GM12878 (cell line): ENCODE measurements around the gene C11orf91. TPM values are rescaled to one million over a fixed set of nuclear protein-coding genes. Genes with fewer than 3 reads are reported as not detected.

ENCODE experiments used
- ATAC-seq: fragments of 200-7000 bp; cut with Tn5 transposase; 3 replicates; pipeline ENCODE4 v1.9.1; 2020; ENCODE audit warnings: mild to moderate bottlenecking, moderate library complexity
- BruUV-seq: library from RNA; stranded (reverse); fragments of 400-500 nt; replicated peaks from 2 replicates; lab custom pipeline; 2021; lab: Mats Ljungman, UMichigan
- CTCF ChIA-PET: fragments of 300-600 bp; sonication (Branson Sonifier 250); formaldehyde crosslinking; extraction: SDS; loops from one replicate; lab custom pipeline; 2021; ENCODE audit warnings: inconsistent platforms; lab: Yijun Ruan, JAX
- POLR2A ChIA-PET: fragments of 350-600 bp; formaldehyde crosslinking; extraction: SDS; loops from one replicate; lab custom pipeline; 2021; ENCODE audit warnings: inconsistent platforms; lab: Charles Lee
- RAD21 ChIA-PET: fragments of 300-600 bp; sonication (Branson Sonifier 250); formaldehyde crosslinking; loops from one replicate; lab custom pipeline; 2023; ENCODE audit warnings: antibody characterized with exemption; ENCODE audit not compliant: unreplicated experiment; lab: Charles Lee
- SMC1A ChIA-PET: fragments of 300-600 bp; sonication (Branson Sonifier 250); formaldehyde crosslinking; loops from one replicate; lab custom pipeline; 2023; ENCODE audit not compliant: unreplicated experiment, uncharacterized antibody; lab: Charles Lee
- DNase-seq: peaks from one replicate; pipeline ENCODE4 v3.0.0-alpha.2; 2011; ENCODE audit warnings: low read depth, low spot score
- FAIRE-seq: peaks from 3 replicates; lab custom pipeline; 2011; peaks lifted over from hg19 to GRCh38; lab: Jason Lieb, UNC
- H2AFZ ChIP-seq: 2 replicates; pipeline ENCODE4 v1.6.0; 2011; ENCODE audit warnings: low read depth, low read length, control low read depth; ENCODE audit not compliant: control insufficient read depth
- H3K27ac ChIP-seq: 2 replicates; pipeline ENCODE4 v1.5.1; 2011; ENCODE audit warnings: control low read depth; ENCODE audit not compliant: control insufficient read depth, insufficient read depth
- H3K27me3 ChIP-seq, 2 experiments: replicated peaks in 1 of 2; 2 replicates each; pipeline versions ENCODE4 v1.6.0 to v1.6.1; 2011; ENCODE audit warnings: low read length in 1 of 2; ENCODE audit not compliant: control insufficient read depth in 2 of 2, insufficient read depth in 2 of 2
- H3K36me3 ChIP-seq, 2 experiments: 2 replicates each; pipeline ENCODE4 v1.5.1; 2011; ENCODE audit warnings: low read length in 1 of 2; ENCODE audit not compliant: control insufficient read depth in 2 of 2, insufficient read depth in 2 of 2
- H3K4me1 ChIP-seq: 2 replicates; pipeline ENCODE4 v1.6.1; 2011; ENCODE audit warnings: mild to moderate bottlenecking, low read length, moderate library complexity, mixed read lengths; ENCODE audit not compliant: control insufficient read depth, insufficient read depth
- H3K4me2 ChIP-seq: 2 replicates; pipeline ENCODE4 v1.6.0; 2011; ENCODE audit warnings: control low read depth; ENCODE audit not compliant: control insufficient read depth, insufficient read depth
- H3K4me3 ChIP-seq: fragments of 200-600 bp; sonication (generic); 2 replicates; pipeline ENCODE4 v1.5.1; 2016
- H3K79me2 ChIP-seq: 2 replicates; pipeline ENCODE4 v1.6.0; 2011; ENCODE audit warnings: low read length; ENCODE audit not compliant: control insufficient read depth, insufficient read depth
- H3K9ac ChIP-seq: 2 replicates; pipeline ENCODE4 v1.8.0; 2011; ENCODE audit warnings: low read length, control low read depth, mixed read lengths; ENCODE audit not compliant: control insufficient read depth, insufficient read depth
- H3K9me3 ChIP-seq: replicated peaks from 3 replicates; pipeline ENCODE4 v1.5.1; 2011; ENCODE audit warnings: mild to moderate bottlenecking, low read length; ENCODE audit not compliant: control insufficient read depth, insufficient read depth
- H4K20me1 ChIP-seq: 2 replicates; pipeline ENCODE4 v1.6.0; 2011; ENCODE audit not compliant: control insufficient read depth, insufficient read depth
- ASH2L ChIP-seq: fragments of 300-600, 200-600 bp; sonication (generic); IDR thresholded peaks from 2 replicates; pipeline ENCODE4 v1.6.1; 2017; ENCODE audit warnings: low read depth, mild to moderate bottlenecking, borderline replicate concordance
- ATF7 ChIP-seq: fragments of 450-650 bp; IDR thresholded peaks from 2 replicates; pipeline ENCODE4 v1.6.1; 2016; ENCODE audit warnings: low read depth, mild to moderate bottlenecking
- CTCF ChIP-seq, 3 experiments: IDR thresholded peaks in 2 of 3; conservative IDR thresholded peaks in 1 of 3; 2 replicates each; pipeline ENCODE4 v1.5.1; 2011; ENCODE audit warnings: low read depth in 3 of 3, low read length in 3 of 3, mild to moderate bottlenecking in 3 of 3, control low read depth in 2 of 3, moderate library complexity in 2 of 3, inconsistent platforms in 1 of 3, mixed read lengths in 1 of 3; ENCODE audit not compliant: control insufficient read depth in 2 of 3, insufficient read depth in 1 of 3; ENCODE audit errors: extremely low read depth in 1 of 3
- GATAD2B ChIP-seq: fragments of 450-650 bp; conservative IDR thresholded peaks from 2 replicates; pipeline ENCODE4 v1.6.1; 2017; ENCODE audit warnings: low read depth, mild to moderate bottlenecking, moderate library complexity
- JUNB ChIP-seq: IDR thresholded peaks from 2 replicates; pipeline ENCODE4 v1.6.1; 2016; ENCODE audit warnings: antibody characterized with exemption, mild to moderate bottlenecking
- KDM1A ChIP-seq: fragments of 200-600 bp; sonication (generic); IDR thresholded peaks from 2 replicates; pipeline ENCODE4 v1.6.1; 2016; ENCODE audit warnings: borderline replicate concordance
- MYB ChIP-seq: fragments of 150-350 bp; IDR thresholded peaks from 2 replicates; pipeline ENCODE4 v1.6.1; 2014; ENCODE audit warnings: mild to moderate bottlenecking, low read depth, low read length, borderline replicate concordance
- NFYB ChIP-seq: IDR thresholded peaks from 2 replicates; pipeline ENCODE4 v1.6.1; 2011; ENCODE audit warnings: low read depth, mild to moderate bottlenecking, low read length, improper control_type of control experiment, moderate library complexity; ENCODE audit not compliant: insufficient read depth
- NRF1 ChIP-seq: conservative IDR thresholded peaks from 2 replicates; pipeline ENCODE4 v1.6.1; 2011; ENCODE audit warnings: mild to moderate bottlenecking, low read depth, low read length, improper control_type of control experiment
- PAX5 ChIP-seq: IDR thresholded peaks from 2 replicates; pipeline ENCODE4 v1.6.1; 2011; ENCODE audit warnings: low read depth, low read length, borderline replicate concordance
- PKNOX1 ChIP-seq: fragments of 450-650 bp; IDR thresholded peaks from 2 replicates; pipeline ENCODE4 v1.6.1; 2016; ENCODE audit warnings: mild to moderate bottlenecking
- RUNX3 ChIP-seq: IDR thresholded peaks from 2 replicates; pipeline ENCODE4 v1.6.1; 2012; ENCODE audit warnings: low read length, inconsistent platforms
- SIX5 ChIP-seq: IDR thresholded peaks from 2 replicates; pipeline ENCODE4 v1.6.1; 2011; ENCODE audit warnings: mild to moderate bottlenecking, low read depth, low read length, moderate library complexity; ENCODE audit not compliant: severe bottlenecking
- SMAD1 ChIP-seq: fragments of 450-650 bp; IDR thresholded peaks from 2 replicates; pipeline ENCODE4 v1.6.1; 2018; ENCODE audit warnings: mild to moderate bottlenecking, low read depth; ENCODE audit not compliant: partially characterized antibody
- SMAD5 ChIP-seq: IDR thresholded peaks from 2 replicates; pipeline ENCODE4 v1.6.1; 2016; ENCODE audit warnings: antibody characterized with exemption, low read depth
- SREBF2 ChIP-seq: IDR thresholded peaks from 2 replicates; pipeline ENCODE4 v1.6.1; 2012; ENCODE audit warnings: mild to moderate bottlenecking, low read length
- SRF ChIP-seq, 2 experiments: IDR thresholded peaks; 2 replicates each; pipeline ENCODE4 v1.6.1; 2011; ENCODE audit warnings: low read depth in 2 of 2, low read length in 2 of 2, mild to moderate bottlenecking in 1 of 2, moderate library complexity in 1 of 2
- SUPT20H ChIP-seq: IDR thresholded peaks from 2 replicates; pipeline ENCODE4 v1.6.1; 2011; ENCODE audit warnings: low read depth, mild to moderate bottlenecking, low read length, moderate library complexity, borderline replicate concordance; ENCODE audit not compliant: control insufficient read depth
- ZNF622 ChIP-seq: fragments of 450-650 bp; IDR thresholded peaks from 2 replicates; pipeline ENCODE4 v1.6.1; 2017; ENCODE audit warnings: mild to moderate bottlenecking, inconsistent platforms
- WGBS: methylation state at CpG from one replicate; pipeline ENCODE4 v1.1.6; 2016; ENCODE audit warnings: low lambda C conversion rate; ENCODE audit not compliant: insufficient replicate concordance, insufficient coverage; ENCODE audit errors: missing lambda C conversion rate; 5-methylcytosine and 5-hydroxymethylcytosine counted together
- in situ Hi-C: fragments of 300-500 bp; cut with MboI; formaldehyde crosslinking; loops from 9 replicates; pipeline ENCODE4 v1.14.3; 2018; ENCODE audit warnings: mixed read lengths
- intact Hi-C: fragments of 100-400 bp; cut with micrococcal nuclease; formaldehyde crosslinking; loops from one replicate; pipeline ENCODE4 v1.14.2; 2022; ENCODE audit not compliant: unreplicated experiment
- polyA plus RNA-seq, 11 experiments: library from polyadenylated mRNA; depleted of rRNA in 4 of 11; unstranded in 6 of 11; stranded (reverse) in 5 of 11; fragments of >200 nt; fragmentation: Nextera tagmentation in 4 of 11; fragmentation: Illumina TruSeq in 1 of 11; extraction: Ambion mirVana in 4 of 11; extraction: Trizol in 1 of 11; gene quantifications; 1 replicate in 1 of 11; 2 replicates in 10 of 11; pipeline versions ENCODE4 v1.2.1 to v1.2.3, GENCODE V29; 2011 to 2016; ENCODE audit warnings: inconsistent platforms in 2 of 11, missing spikeins in 2 of 11, low read depth in 1 of 11
- total RNA-seq, 4 experiments: library from RNA; depleted of rRNA in 3 of 4; stranded (reverse); fragments of >200 nt in 3 of 4; fragmentation: Illumina TruSeq in 1 of 4; extraction: Trizol in 1 of 4; gene quantifications; 2 replicates each; pipeline versions ENCODE4 v1.2.1 to v1.2.3, GENCODE V29; 2013 to 2021

C11orf91 gene
- total and polyA plus RNA-seq, 10 of the 15 experiments (the other 5 are each of a cell fraction or from before 2014, with no cell fraction given), result not detected

DNA sequence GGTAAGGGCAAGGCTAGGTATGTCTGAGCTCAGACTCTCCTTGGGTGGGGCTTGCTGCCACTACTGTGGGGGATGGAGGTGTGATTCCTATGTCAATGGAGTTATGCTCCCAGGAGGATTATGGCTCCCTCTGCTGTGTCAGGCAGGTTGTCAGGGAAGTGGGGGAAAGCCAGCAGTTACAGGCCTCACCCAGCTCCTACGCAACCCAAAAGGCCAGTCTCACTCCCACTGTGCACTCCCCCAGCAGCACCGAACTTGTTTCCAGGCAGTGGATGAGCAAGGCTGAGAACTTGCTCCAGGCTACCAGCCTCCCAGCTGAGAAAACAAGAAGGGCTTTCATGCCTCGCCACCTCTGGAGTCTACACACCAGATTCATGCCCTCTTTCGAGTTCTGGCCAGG lies 18.2 kb downstream of the C11orf91 start:
- no peaks in the 10 kb centered on the region for H4K20me1 ChIP-seq
- TF ChIP-seq SIX5, result no peak
- no peak for TF ChIP-seq SREBF2
- TF ChIP-seq GATAD2B, result no peak
- no peak for TF ChIP-seq SMAD5
- TF ChIP-seq CTCF (IDR thresholded peaks at IDR 0.05 in 2 of 3, conservative IDR thresholded peaks at IDR 0.05 in 1 of 3; ENCODE audit: control insufficient read depth in 2 of 3, extremely low read depth in 1 of 3, insufficient read depth in 1 of 3, low read depth in 3 of 3, low read length in 3 of 3), result no peak; a peak in 1 of 6 replicates
- TF ChIP-seq SRF (IDR thresholded peaks at IDR 0.05; ENCODE audit: low read depth in 2 of 2, low read length in 2 of 2), result no peak
- no peak for TF ChIP-seq NFYB
- TF ChIP-seq RUNX3, result no peak
- TF ChIP-seq SMAD1, result no peak
- no peak for TF ChIP-seq ASH2L
- no peak for TF ChIP-seq JUNB
- TF ChIP-seq ZNF622, result no peak
- no peak for TF ChIP-seq PKNOX1
- no peak for TF ChIP-seq MYB
- no peak for TF ChIP-seq SUPT20H
- TF ChIP-seq NRF1, result no peak
- no peak for TF ChIP-seq PAX5
- TF ChIP-seq ATF7, result no peak
- no peak for TF ChIP-seq KDM1A
- RAD21 ChIA-PET, result interaction anchor here (1.5 kb wide), 1 partner anchor 140 kb away, joined by 3 read pairs; no protein-coding TSS in a partner anchor
- 88% methylated on average over 4 of the region's 4 CpGs for WGBS
- H3K4me3 ChIP-seq, result no peak overlapping the region
- SMC1A ChIA-PET, result interaction anchor here (0.7 to 1.2 kb wide), 2 partner anchors 60 to 144 kb away, joined by 3 read pairs; no protein-coding TSS in a partner anchor
- CTCF ChIA-PET, result interaction anchor here (0.8 to 1.0 kb wide), 2 partner anchors 16 to 60 kb away, joined by 3 read pairs; no protein-coding TSS in a partner anchor
- no TSS peak for BruUV-seq
- no peak overlapping the region for H3K27ac ChIP-seq
- H3K36me3 ChIP-seq, result no peaks in the 10 kb centered on the region
- FAIRE-seq, result no peak
- peaks cover 5% of the 10 kb centered on the region; the same call in 2 of the 3 replicates for H3K9me3 ChIP-seq
- no peaks in the 10 kb centered on the region for H3K79me2 ChIP-seq
- intact Hi-C loops (no loop called here), in situ Hi-C loops (no loop called here)
- DNase-seq, result no peak
- no peak overlapping the region for H2AFZ ChIP-seq
- no peaks in the 10 kb centered on the region for H3K27me3 ChIP-seq
- no peak overlapping the region for H3K9ac ChIP-seq
- no peak overlapping the region for H3K4me2 ChIP-seq
- no peaks in the 10 kb centered on the region for H3K4me1 ChIP-seq
- ATAC-seq, result no peak
- POLR2A ChIA-PET, result no interaction called here
